Measurements from ENCODE around the gene SOX13. TPM values are rescaled to one million over a fixed set of nuclear protein-coding genes. Genes with fewer than 3 reads are reported as not detected.

Gene SOX13
- total and polyA plus RNA-seq, 11 donors = 8.2 to 16.0 (median 12.6) TPM

GRCh38 chr1:204029016-204029415, 43.9 kb upstream of the SOX13 start:
- Histone ChIP-seq H3K9me3 (no peaks in the 10 kb centered on the region), H3K36me3 (no peaks in the 10 kb centered on the region), H3K27me3 (peaks cover 0 to 5% (median 0%) of the 10 kb centered on the region in 9 donors), H3K27ac (no peak overlapping the region), H3K4me1 (peaks cover 0 to 4% (median 0%) of the 10 kb centered on the region in 12 donors), H3K4me3 (no peak overlapping the region)
- DNase-seq (no peak), ATAC-seq (no peak)
- WGBS, 4 donors = 84 to 89% (median 88%) methylated on average over 11 of the region's 11 CpGs
- intact Hi-C loops (cut with DNase I) = no loop called here
- TF ChIP-seq POLR2A (IDR thresholded peaks at IDR 0.05) = no peak
- no peak for TF ChIP-seq CTCF (IDR thresholded peaks at IDR 0.05)

- Histone ChIP-seq H3K36me3 (no peaks in the 10 kb centered on the region), H3K27me3 (no peaks in the 10 kb centered on the region), H3K4me1 (peaks cover 0 to 4% (median 0%) of the 10 kb centered on the region in 12 donors), H3K9me3 (no peaks in the 10 kb centered on the region), H3K27ac (no peak overlapping the region), H3K4me3 (no peak overlapping the region)
- WGBS, 4 donors = 66 to 79% (median 73%) methylated on average over 9 to 11 of the region's 11 CpGs
- no peak for ATAC-seq
- intact Hi-C loops (cut with DNase I) = no loop called here
- no peak for DNase-seq
- TF ChIP-seq POLR2A (IDR thresholded peaks at IDR 0.05) (no peak), CTCF (IDR thresholded peaks at IDR 0.05) (no peak)
These were observed 41.7 kb upstream of the SOX13 start for GRCh38 chr1:204031098-204031710.

GRCh38 chr1:204032642-204033235, 40.2 kb upstream of the SOX13 start:
- H3K4me1 ChIP-seq = peaks cover 0 to 4% (median 0%) of the 10 kb centered on the region in 12 donors
- H3K27ac ChIP-seq = no peak overlapping the region
- H3K27me3 ChIP-seq = no peaks in the 10 kb centered on the region
- 35 to 51% (median 42%) methylated on average over 4 of the region's 4 CpGs for WGBS, 4 donors
- no peak for TF ChIP-seq POLR2A (IDR thresholded peaks at IDR 0.05)
- TF ChIP-seq CTCF (IDR thresholded peaks at IDR 0.05) = no peak
- no peak for ATAC-seq
- H3K4me3 ChIP-seq = no peak overlapping the region
- H3K36me3 ChIP-seq = no peaks in the 10 kb centered on the region
- intact Hi-C loops (cut with DNase I) = no loop called here
- peak in 1 of 5 donors; percentile 46 for DNase-seq
- H3K9me3 ChIP-seq = no peaks in the 10 kb centered on the region

- Histone ChIP-seq H3K27me3 (no peaks in the 10 kb centered on the region), H3K9me3 (no peaks in the 10 kb centered on the region), H3K4me1 (peaks cover 0 to 4% (median 0%) of the 10 kb centered on the region in 12 donors), H3K4me3 (no peak overlapping the region), H3K27ac (no peak overlapping the region), H3K36me3 (no peaks in the 10 kb centered on the region)
- no peak for TF ChIP-seq POLR2A (IDR thresholded peaks at IDR 0.05)
- ATAC-seq (no peak), DNase-seq (no peak)
- intact Hi-C loops (cut with DNase I) = no loop called here
- 69 to 83% (median 70%) methylated on average over 1 of the region's 1 CpG for WGBS, 4 donors
These were observed 39.6 kb upstream of the SOX13 start for GRCh38 chr1:204033306-204033705.

All from heart left ventricle (tissue), 16 donors.